ENCODE data around the gene CLEC2A.

CLEC2A gene

DNA sequence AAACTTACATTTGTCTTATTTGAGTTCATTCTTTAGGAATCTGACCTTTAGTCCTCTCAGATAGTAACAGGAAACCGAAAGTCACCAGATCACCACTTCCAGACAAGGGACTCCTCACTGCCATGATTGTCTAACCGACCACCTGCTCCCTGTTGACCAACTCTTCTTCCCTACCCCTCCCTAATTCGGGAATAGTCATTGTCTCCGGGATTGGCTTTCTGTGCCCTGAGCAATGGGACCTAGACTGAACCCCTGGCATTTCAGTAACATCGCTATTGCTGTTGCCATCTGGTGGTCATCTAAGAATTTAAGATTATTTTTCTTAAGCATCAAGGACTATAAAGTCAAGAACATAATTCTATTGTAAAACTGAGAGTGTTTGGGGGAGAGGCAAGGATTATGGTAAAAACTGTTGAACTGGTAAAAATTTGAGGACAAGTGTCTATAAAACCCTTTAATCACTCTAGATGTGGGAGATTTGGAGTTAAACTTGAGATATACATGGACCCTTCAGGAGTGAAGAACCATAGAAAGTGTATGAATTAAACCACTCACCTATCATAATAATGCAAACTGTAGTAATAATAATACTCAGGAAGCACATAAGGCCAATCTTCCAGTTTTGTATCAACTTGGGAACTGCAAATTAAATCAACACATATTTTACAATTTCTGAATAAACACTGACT is 6.3 kb downstream of the CLEC2A start:
- no peak overlapping the region for H3K9ac ChIP-seq (ENCODE audit: low read length)
- TF ChIP-seq EZH2phosphoT487 (conservative IDR thresholded peaks at IDR 0.05; ENCODE audit: low read length): no peak
- TF ChIP-seq, protein P1, sequence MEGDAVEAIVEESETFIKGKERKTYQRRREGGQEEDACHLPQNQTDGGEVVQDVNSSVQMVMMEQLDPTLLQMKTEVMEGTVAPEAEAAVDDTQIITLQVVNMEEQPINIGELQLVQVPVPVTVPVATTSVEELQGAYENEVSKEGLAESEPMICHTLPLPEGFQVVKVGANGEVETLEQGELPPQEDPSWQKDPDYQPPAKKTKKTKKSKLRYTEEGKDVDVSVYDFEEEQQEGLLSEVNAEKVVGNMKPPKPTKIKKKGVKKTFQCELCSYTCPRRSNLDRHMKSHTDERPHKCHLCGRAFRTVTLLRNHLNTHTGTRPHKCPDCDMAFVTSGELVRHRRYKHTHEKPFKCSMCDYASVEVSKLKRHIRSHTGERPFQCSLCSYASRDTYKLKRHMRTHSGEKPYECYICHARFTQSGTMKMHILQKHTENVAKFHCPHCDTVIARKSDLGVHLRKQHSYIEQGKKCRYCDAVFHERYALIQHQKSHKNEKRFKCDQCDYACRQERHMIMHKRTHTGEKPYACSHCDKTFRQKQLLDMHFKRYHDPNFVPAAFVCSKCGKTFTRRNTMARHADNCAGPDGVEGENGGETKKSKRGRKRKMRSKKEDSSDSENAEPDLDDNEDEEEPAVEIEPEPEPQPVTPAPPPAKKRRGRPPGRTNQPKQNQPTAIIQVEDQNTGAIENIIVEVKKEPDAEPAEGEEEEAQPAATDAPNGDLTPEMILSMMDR (IDR thresholded peaks at IDR 0.05; ENCODE audit: insufficient read depth, low read length, poor library complexity, severe bottlenecking): no peak
- H3K27me3 ChIP-seq (ENCODE audit: low read length): no peaks in the 10 kb centered on the region
- no peak overlapping the region for H3K4me3 ChIP-seq (ENCODE audit: insufficient read depth, low read length, poor library complexity, severe bottlenecking)
- H3K36me3 ChIP-seq (ENCODE audit: low read length): no peaks in the 10 kb centered on the region
- H4K20me1 ChIP-seq (ENCODE audit: low read depth, low read length): no peaks in the 10 kb centered on the region
- no peak overlapping the region for H2AFZ ChIP-seq (ENCODE audit: low read depth, low read length, severe bottlenecking)
- H3K9me2 ChIP-seq (replicated peaks; ENCODE audit: insufficient read depth, low read length): no peaks in the 10 kb centered on the region
- no peaks in the 10 kb centered on the region for H3K79me2 ChIP-seq (ENCODE audit: insufficient read depth, low read length)
- no peaks in the 10 kb centered on the region for H3K9me3 ChIP-seq (ENCODE audit: insufficient read depth, low read length)
- H3F3A ChIP-seq (ENCODE audit: insufficient read depth): no peaks in the 10 kb centered on the region
- H3K4me2 ChIP-seq (ENCODE audit: low read depth, low read length, poor library complexity, severe bottlenecking): no peak overlapping the region
- no peak overlapping the region for H3K27ac ChIP-seq (ENCODE audit: low read depth, low read length)

GRCh38 chr12:9922429-9922828 is 9.7 kb downstream of the CLEC2A start:
- no peak overlapping the region for H3K27ac ChIP-seq (ENCODE audit: low read depth, low read length)
- no peaks in the 10 kb centered on the region for H3K36me3 ChIP-seq (ENCODE audit: low read length)
- TF ChIP-seq EZH2phosphoT487 (conservative IDR thresholded peaks at IDR 0.05; ENCODE audit: low read length): no peak
- TF ChIP-seq, protein P1 (IDR thresholded peaks at IDR 0.05; ENCODE audit: insufficient read depth, low read length, poor library complexity, severe bottlenecking): no peak
- H3K4me2 ChIP-seq (ENCODE audit: low read depth, low read length, poor library complexity, severe bottlenecking): no peak overlapping the region
- no peak overlapping the region for H3K4me3 ChIP-seq (ENCODE audit: insufficient read depth, low read length, poor library complexity, severe bottlenecking)
- H3K27me3 ChIP-seq (ENCODE audit: low read length): no peaks in the 10 kb centered on the region
- no peaks in the 10 kb centered on the region for H3K9me3 ChIP-seq (ENCODE audit: insufficient read depth, low read length)
- no peak overlapping the region for H2AFZ ChIP-seq (ENCODE audit: low read depth, low read length, severe bottlenecking)
- H3K9me2 ChIP-seq (replicated peaks; ENCODE audit: insufficient read depth, low read length): no peaks in the 10 kb centered on the region
- no peaks in the 10 kb centered on the region for H3K79me2 ChIP-seq (ENCODE audit: insufficient read depth, low read length)
- no peak overlapping the region for H3K9ac ChIP-seq (ENCODE audit: low read length)
- no peaks in the 10 kb centered on the region for H4K20me1 ChIP-seq (ENCODE audit: low read depth, low read length)
- H3F3A ChIP-seq (ENCODE audit: insufficient read depth): no peaks in the 10 kb centered on the region

DNA sequence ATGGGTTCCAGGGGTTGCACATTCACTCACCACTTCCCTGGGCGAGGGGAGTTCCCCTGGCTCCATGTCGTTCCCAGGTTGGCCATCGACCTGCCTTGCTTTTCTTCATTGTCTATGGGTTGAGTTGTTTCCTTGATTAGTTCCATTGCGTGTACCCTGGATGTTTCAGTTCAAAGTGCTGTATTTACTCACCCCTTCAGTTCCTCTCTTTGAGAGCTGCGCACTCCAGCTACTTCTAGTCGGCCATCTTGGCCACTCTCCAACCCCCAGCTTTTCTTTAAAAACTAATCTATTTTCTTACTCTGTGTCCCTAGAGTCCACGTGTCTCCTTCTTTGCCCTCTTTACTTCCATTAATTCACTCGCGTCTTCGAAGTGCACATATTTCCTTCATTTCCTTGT is 11.7 kb downstream of the CLEC2A start:
- Histone ChIP-seq H3K36me3 (ENCODE audit: low read length) (no peaks in the 10 kb centered on the region), H3K9me2 (replicated peaks; ENCODE audit: insufficient read depth, low read length) (no peaks in the 10 kb centered on the region), H3K9me3 (ENCODE audit: insufficient read depth, low read length) (no peaks in the 10 kb centered on the region), H3K27me3 (ENCODE audit: low read length) (no peaks in the 10 kb centered on the region), H3K4me2 (ENCODE audit: low read depth, low read length, poor library complexity, severe bottlenecking) (no peak overlapping the region), H2AFZ (ENCODE audit: low read depth, low read length, severe bottlenecking) (no peak overlapping the region), H3K4me3 (ENCODE audit: insufficient read depth, low read length, poor library complexity, severe bottlenecking) (no peak overlapping the region), H3F3A (ENCODE audit: insufficient read depth) (no peaks in the 10 kb centered on the region), H4K20me1 (ENCODE audit: low read depth, low read length) (no peaks in the 10 kb centered on the region), H3K9ac (ENCODE audit: low read length) (no peak overlapping the region), H3K27ac (ENCODE audit: low read depth, low read length) (no peak overlapping the region), H3K79me2 (ENCODE audit: insufficient read depth, low read length) (no peaks in the 10 kb centered on the region)
- TF ChIP-seq, protein P1 (IDR thresholded peaks at IDR 0.05; ENCODE audit: insufficient read depth, low read length, poor library complexity, severe bottlenecking): no peak
- no peak for TF ChIP-seq EZH2phosphoT487 (conservative IDR thresholded peaks at IDR 0.05; ENCODE audit: low read length)
